ENCODE measurements around the gene CATSPERD. TPM values are rescaled to one million over a fixed set of nuclear protein-coding genes. Genes with fewer than 3 reads are reported as not detected.

Gene CATSPERD
- total RNA-seq, 1 donor from 2014 or later: not detected

- no peak for DNase-seq (ENCODE audit: low spot score)
- H4K20me1 ChIP-seq (ENCODE audit: low read depth): no peaks in the 10 kb centered on the region
- no peaks in the 10 kb centered on the region for H3K9me3 ChIP-seq (ENCODE audit: low read depth)
- peaks cover 2% of the 10 kb centered on the region for H3K79me2 ChIP-seq (ENCODE audit: low read depth)
- no peak overlapping the region for H2AFZ ChIP-seq (replicated peaks)
- H3K27ac ChIP-seq: no peak overlapping the region
- Mint-ChIP-seq H3K27ac (no peak overlapping the region), H3K36me3 (peaks cover 15% of the 10 kb centered on the region), H3K27me3 (ENCODE audit: insufficient read depth, low read depth) (peaks cover 19% of the 10 kb centered on the region), H3K4me1 (peaks cover 13% of the 10 kb centered on the region), H3K9me3 (no peaks in the 10 kb centered on the region), H3K4me3 (peak overlapping the region; percentile 67)
- no peak overlapping the region for H3K9ac ChIP-seq
- no peaks in the 10 kb centered on the region for H3K27me3 ChIP-seq
- peaks cover 16% of the 10 kb centered on the region for H3F3A ChIP-seq (ENCODE audit: low read depth)
- TF ChIP-seq EZH2phosphoT487 (IDR thresholded peaks at IDR 0.05) (no peak), CTCF (IDR thresholded peaks at IDR 0.05) (no peak), EZH2 (IDR thresholded peaks at IDR 0.05) (no peak)
- no peak overlapping the region for H3K4me2 ChIP-seq
- no peaks in the 10 kb centered on the region for H3K4me1 ChIP-seq
- no peak overlapping the region for H3K4me3 ChIP-seq
- H3K36me3 ChIP-seq: no peaks in the 10 kb centered on the region
These were observed 68.0 kb downstream of the CATSPERD start for GRCh38 chr19:5788422-5788821.

GRCh38 chr19:5789351-5789761, 68.9 kb downstream of the CATSPERD start:
- Histone ChIP-seq H3K27me3 (no peaks in the 10 kb centered on the region), H3K4me1 (no peaks in the 10 kb centered on the region), H3K27ac (no peak overlapping the region), H3K36me3 (no peaks in the 10 kb centered on the region), H3K79me2 (ENCODE audit: low read depth) (peaks cover 2% of the 10 kb centered on the region), H3K4me2 (no peak overlapping the region), H2AFZ (replicated peaks) (no peak overlapping the region), H3K4me3 (no peak overlapping the region), H4K20me1 (ENCODE audit: low read depth) (no peaks in the 10 kb centered on the region), H3K9me3 (ENCODE audit: low read depth) (no peaks in the 10 kb centered on the region), H3F3A (ENCODE audit: low read depth) (peaks cover 17% of the 10 kb centered on the region), H3K9ac (no peak overlapping the region)
- H3K36me3 Mint-ChIP-seq: peaks cover 15% of the 10 kb centered on the region
- DNase-seq (ENCODE audit: low spot score): no peak
- H3K4me1 Mint-ChIP-seq: peaks cover 13% of the 10 kb centered on the region
- peak overlapping the region; percentile 99 for H3K4me3 Mint-ChIP-seq
- peaks cover 16% of the 10 kb centered on the region for H3K27me3 Mint-ChIP-seq (ENCODE audit: insufficient read depth, low read depth)
- no peak overlapping the region for H3K27ac Mint-ChIP-seq
- TF ChIP-seq EZH2phosphoT487 (IDR thresholded peaks at IDR 0.05) (no peak), CTCF (IDR thresholded peaks at IDR 0.05) (no peak), EZH2 (IDR thresholded peaks at IDR 0.05) (no peak)
- no peaks in the 10 kb centered on the region for H3K9me3 Mint-ChIP-seq

- H3K27ac ChIP-seq: no peak overlapping the region
- H3K4me3 Mint-ChIP-seq: peak overlapping the region; percentile 99
- peaks cover 2% of the 10 kb centered on the region for H3K79me2 ChIP-seq (ENCODE audit: low read depth)
- H3K9me3 Mint-ChIP-seq: no peaks in the 10 kb centered on the region
- peaks cover 16% of the 10 kb centered on the region for H3K27me3 Mint-ChIP-seq (ENCODE audit: insufficient read depth, low read depth)
- H3K4me2 ChIP-seq: peak overlapping the region; percentile 75
- H3F3A ChIP-seq (ENCODE audit: low read depth): peaks cover 20% of the 10 kb centered on the region
- no peaks in the 10 kb centered on the region for H3K4me1 ChIP-seq
- H3K27me3 ChIP-seq: no peaks in the 10 kb centered on the region
- H3K4me3 ChIP-seq: peak overlapping the region; percentile 67
- no peak for TF ChIP-seq CTCF (IDR thresholded peaks at IDR 0.05)
- TF ChIP-seq EZH2 (IDR thresholded peaks at IDR 0.05): no peak
- no peak for TF ChIP-seq EZH2phosphoT487 (IDR thresholded peaks at IDR 0.05)
- H3K9ac ChIP-seq: no peak overlapping the region
- no peaks in the 10 kb centered on the region for H4K20me1 ChIP-seq (ENCODE audit: low read depth)
- no peak overlapping the region for H3K27ac Mint-ChIP-seq
- peaks cover 13% of the 10 kb centered on the region for H3K4me1 Mint-ChIP-seq
- H3K9me3 ChIP-seq (ENCODE audit: low read depth): no peaks in the 10 kb centered on the region
- H3K36me3 ChIP-seq: no peaks in the 10 kb centered on the region
- peaks cover 15% of the 10 kb centered on the region for H3K36me3 Mint-ChIP-seq
- H2AFZ ChIP-seq (replicated peaks): no peak overlapping the region
- no peak for DNase-seq (ENCODE audit: low spot score)
These were observed 69.6 kb downstream of the CATSPERD start for GRCh38 chr19:5789886-5790558.
